NT2/D1 (cell line): ENCODE data around the gene NAXE.

Experiments
- SUZ12 ChIP-seq: IDR thresholded peaks from 2 replicates; pipeline ENCODE4 v1.6.1; 2011; ENCODE audit not compliant: insufficient read length, insufficient read depth; ENCODE audit errors: extremely low read depth
- YY1 ChIP-seq: IDR thresholded peaks from 2 replicates; pipeline ENCODE4 v1.6.1; 2011; ENCODE audit not compliant: insufficient read length, insufficient read depth
- ZNF274 ChIP-seq: IDR thresholded peaks from 2 replicates; pipeline ENCODE4 v1.6.1; 2011; ENCODE audit warnings: mild to moderate bottlenecking, low read depth, low read length

DNA sequence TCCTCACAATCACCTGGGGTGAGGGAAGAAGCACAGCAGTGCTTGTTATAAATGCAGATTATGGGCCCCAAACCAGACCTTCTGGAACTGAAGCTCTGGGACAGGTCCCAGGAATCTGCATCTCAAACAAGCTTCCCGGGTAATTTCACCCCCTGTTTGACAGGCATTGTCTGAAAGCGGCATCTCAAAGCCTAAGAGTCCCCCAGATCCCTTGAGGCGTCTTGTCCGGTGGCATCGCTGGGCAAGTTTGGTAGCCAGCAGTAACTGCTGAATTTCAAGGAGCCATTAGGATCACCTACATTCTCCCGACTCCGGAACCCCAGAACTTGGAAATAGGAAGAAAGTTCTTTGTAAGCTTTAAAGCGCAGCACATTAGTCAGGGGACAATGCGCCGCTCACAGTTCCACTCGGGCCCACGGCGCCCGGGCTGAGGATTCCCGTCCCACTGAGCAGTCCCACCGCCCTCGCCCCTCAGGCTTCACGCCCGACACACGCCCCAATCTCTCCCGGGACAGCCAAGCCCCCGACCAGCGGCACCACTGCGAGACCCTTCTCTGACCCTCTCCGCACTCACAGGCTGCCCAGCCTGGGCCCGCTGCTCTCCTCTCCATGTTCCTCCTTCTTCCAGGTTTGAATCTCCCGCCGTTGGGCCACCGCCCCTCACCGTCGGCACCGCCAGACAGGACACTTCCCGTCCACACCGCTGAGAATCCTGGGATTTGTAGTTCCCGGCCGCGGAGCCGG is 19.5 kb upstream of the NAXE start, which contains the start of gene IQGAP3:
- TF ChIP-seq YY1, result no peak
- no peak for TF ChIP-seq ZNF274
- TF ChIP-seq SUZ12, result no peak
